Erythroblast (primary cell): ENCODE measurements around the gene DPP3.

Source experiments
- GATA1 ChIP-seq: IDR thresholded peaks from 2 replicates; pipeline ENCODE4 v1.6.1; 2011; ENCODE audit warnings: low read depth, mild to moderate bottlenecking, control low read depth, low read length, moderate library complexity
- POLR2A ChIP-seq: IDR thresholded peaks from 2 replicates; pipeline ENCODE4 v1.6.1; 2011; ENCODE audit warnings: mild to moderate bottlenecking, low read length

DNA sequence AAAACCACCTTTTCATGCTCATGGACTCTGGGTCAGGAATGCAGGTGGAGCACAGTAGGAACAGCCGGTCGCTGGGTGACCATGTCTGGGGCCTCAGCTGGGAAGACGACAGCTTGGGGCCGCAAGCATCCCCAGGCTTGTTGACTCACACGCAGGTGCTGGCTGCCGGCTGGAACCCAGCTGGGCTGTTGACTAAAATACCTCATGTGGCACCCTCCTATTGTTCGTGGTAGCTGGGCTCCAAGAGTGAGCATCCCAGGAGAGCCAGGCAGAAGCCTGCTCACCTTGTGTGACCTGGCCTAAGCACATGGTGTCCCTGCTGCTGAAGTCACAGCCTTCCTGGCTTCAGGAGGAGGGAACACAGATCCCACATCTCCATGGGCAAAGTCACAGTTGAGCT, 9.4 kb downstream of the DPP3 start:
- TF ChIP-seq POLR2A (no peak), GATA1 (no peak)
